SU-DHL-6 (cell line): Measurements from ENCODE around the gene SLAIN2.

Source experiments
- H2AFZ ChIP-seq: fragments of 200-600 bp; sonication (generic); 2 replicates; pipeline ENCODE4 v1.6.1; 2014; ENCODE audit warnings: low read depth, mild to moderate bottlenecking, moderate library complexity, mixed read lengths, antibody characterized with exemption, low read length; ENCODE audit not compliant: severe bottlenecking
- H3F3A ChIP-seq: fragments of 200-600 bp; shearing (Covaris generic); 2 replicates; pipeline ENCODE4 v1.6.0; 2016; ENCODE audit warnings: antibody characterized with exemption, mild to moderate bottlenecking; ENCODE audit not compliant: insufficient read depth
- H3K27ac ChIP-seq: fragments of 200-600 bp; sonication (generic); 2 replicates; pipeline ENCODE4 v1.5.1; 2016; ENCODE audit warnings: low read depth, mild to moderate bottlenecking, low read length, moderate library complexity, mixed read lengths
- H3K27me3 ChIP-seq: fragments of 200-600 bp; sonication (generic), shearing (Covaris generic); 2 replicates; pipeline ENCODE4 v1.6.0; 2014; ENCODE audit warnings: mild to moderate bottlenecking, low read length
- H3K36me3 ChIP-seq: fragments of 200-600 bp; sonication (generic); 2 replicates; pipeline ENCODE4 v1.6.1; 2014; ENCODE audit warnings: mild to moderate bottlenecking, low read length, mixed read lengths
- H3K4me2 ChIP-seq: fragments of 300-600, 200-600 bp; shearing (Covaris generic), sonication (generic); 2 replicates; pipeline ENCODE4 v1.6.0; 2014; ENCODE audit warnings: low read length, low read depth, mild to moderate bottlenecking; ENCODE audit not compliant: poor library complexity, severe bottlenecking
- H3K4me3 ChIP-seq: fragments of 200-600 bp; sonication (generic); 2 replicates; pipeline ENCODE4 v1.5.1; 2014; ENCODE audit warnings: antibody characterized with exemption, low read length, mild to moderate bottlenecking, mixed read lengths; ENCODE audit not compliant: insufficient read depth, poor library complexity, severe bottlenecking
- H3K79me2 ChIP-seq: fragments of 200-600 bp; sonication (generic); 2 replicates; pipeline ENCODE4 v1.6.1; 2014; ENCODE audit warnings: mild to moderate bottlenecking, low read length, moderate library complexity; ENCODE audit not compliant: insufficient read depth
- H3K9ac ChIP-seq: fragments of 200-600 bp; sonication (generic); 2 replicates; pipeline ENCODE4 v1.7.0; 2014; ENCODE audit warnings: mild to moderate bottlenecking, low read length
- H3K9me2 ChIP-seq: fragments of 200-600 bp; sonication (generic); replicated peaks from 2 replicates; pipeline ENCODE4 v1.6.1; 2014; ENCODE audit warnings: low read length; ENCODE audit not compliant: insufficient read depth
- H3K9me3 ChIP-seq: fragments of 200-600 bp; sonication (generic); 2 replicates; pipeline ENCODE4 v1.6.1; 2014; ENCODE audit warnings: low read length, mixed read lengths; ENCODE audit not compliant: insufficient read depth
- H4K20me1 ChIP-seq: fragments of 200-600 bp; sonication (generic); 2 replicates; pipeline ENCODE4 v1.6.1; 2014; ENCODE audit warnings: low read depth, mild to moderate bottlenecking, antibody characterized with exemption, low read length, moderate library complexity, mixed read lengths
- CTCF ChIP-seq: fragments of 200-600 bp; sonication (generic); IDR thresholded peaks from one replicate; pipeline ENCODE4 v1.5.1; 2017; ENCODE audit warnings: antibody characterized with exemption, mild to moderate bottlenecking, low read length, moderate library complexity; ENCODE audit not compliant: insufficient read depth, poor library complexity, severe bottlenecking
- EZH2phosphoT487 ChIP-seq: fragments of 200-600 bp; sonication (generic), shearing (Covaris generic); conservative IDR thresholded peaks from 2 replicates; pipeline ENCODE4 v1.6.1; 2018; ENCODE audit warnings: mild to moderate bottlenecking, antibody characterized with exemption, low read length, moderate library complexity, mixed read lengths

SLAIN2 gene

DNA sequence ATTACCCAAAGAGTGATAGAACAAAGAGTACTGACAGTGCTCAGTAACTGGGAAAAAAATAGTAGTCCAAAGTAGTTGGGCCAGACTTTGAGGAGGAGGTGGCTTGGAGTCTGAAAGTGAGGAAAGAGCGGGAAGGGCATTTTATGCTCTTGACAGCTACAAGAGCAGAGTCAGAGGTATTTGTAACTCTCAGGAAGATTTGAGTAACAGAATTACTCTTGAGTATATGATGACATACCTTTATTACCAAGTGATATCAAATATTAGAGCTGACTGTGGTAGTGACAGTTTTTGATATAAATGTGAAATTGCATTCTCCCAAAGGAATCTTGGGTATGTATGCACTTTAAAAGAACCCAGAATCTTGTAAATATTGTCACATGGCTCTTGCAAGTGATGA is 2.2 kb downstream of the SLAIN2 start:
- Histone ChIP-seq H2AFZ (no peak overlapping the region), H3K36me3 (no peaks in the 10 kb centered on the region), H3K9me2 (no peaks in the 10 kb centered on the region), H4K20me1 (peaks cover 28% of the 10 kb centered on the region), H3K4me2 (peak overlapping the region; percentile 77), H3K9me3 (no peaks in the 10 kb centered on the region), H3K27ac (no peak overlapping the region), H3K27me3 (no peaks in the 10 kb centered on the region), H3K9ac (no peak overlapping the region), H3K4me3 (no peak overlapping the region), H3K79me2 (peaks cover 65% of the 10 kb centered on the region), H3F3A (peaks cover 8% of the 10 kb centered on the region; the same call in 1 of the 2 replicates)
- no peak for TF ChIP-seq CTCF
- no peak for TF ChIP-seq EZH2phosphoT487

DNA sequence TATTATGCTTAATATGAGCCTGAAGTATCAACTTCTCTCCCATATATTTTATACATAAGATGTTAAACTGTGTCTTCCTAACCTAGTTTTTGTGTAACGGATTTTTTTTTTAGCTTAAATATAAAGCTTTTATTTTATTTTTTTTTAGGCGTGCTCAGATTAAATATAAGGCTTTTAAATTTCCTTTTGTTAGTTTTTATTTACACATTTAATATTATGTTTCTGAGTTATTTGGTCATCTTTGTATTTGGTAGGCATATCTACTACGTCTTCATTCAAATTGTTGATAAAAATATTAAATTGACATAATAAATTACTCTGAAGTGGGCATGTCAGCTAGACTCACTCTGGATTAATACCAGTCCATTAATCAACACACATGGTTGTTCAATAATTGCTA is 4.2 kb downstream of the SLAIN2 start:
- H3K9me3 ChIP-seq: no peaks in the 10 kb centered on the region
- no peak overlapping the region for H3K27ac ChIP-seq
- no peak overlapping the region for H3K4me3 ChIP-seq
- no peaks in the 10 kb centered on the region for H3K36me3 ChIP-seq
- H3K27me3 ChIP-seq: no peaks in the 10 kb centered on the region
- no peak overlapping the region for H2AFZ ChIP-seq
- H3F3A ChIP-seq: peaks cover 8% of the 10 kb centered on the region; the same call in 1 of the 2 replicates
- no peak overlapping the region for H3K4me2 ChIP-seq
- H4K20me1 ChIP-seq: peaks cover 28% of the 10 kb centered on the region
- H3K9ac ChIP-seq: no peak overlapping the region
- H3K79me2 ChIP-seq: peaks cover 85% of the 10 kb centered on the region
- no peak for TF ChIP-seq CTCF
- no peak for TF ChIP-seq EZH2phosphoT487
- H3K9me2 ChIP-seq: no peaks in the 10 kb centered on the region

- no peaks in the 10 kb centered on the region for H3K36me3 ChIP-seq
- H3K9me3 ChIP-seq: no peaks in the 10 kb centered on the region
- H2AFZ ChIP-seq: no peak overlapping the region
- no peaks in the 10 kb centered on the region for H3K9me2 ChIP-seq
- H3F3A ChIP-seq: peaks cover 8% of the 10 kb centered on the region; the same call in 1 of the 2 replicates
- TF ChIP-seq CTCF: no peak
- TF ChIP-seq EZH2phosphoT487: no peak
- peaks cover 96% of the 10 kb centered on the region for H3K79me2 ChIP-seq
- no peak overlapping the region for H3K4me3 ChIP-seq
- H4K20me1 ChIP-seq: peaks cover 28% of the 10 kb centered on the region
- H3K27me3 ChIP-seq: no peaks in the 10 kb centered on the region
- no peak overlapping the region for H3K27ac ChIP-seq
- H3K4me2 ChIP-seq: no peak overlapping the region
- H3K9ac ChIP-seq: no peak overlapping the region
Measured at GRCh38 chr4:48346594-48346993, 5.3 kb downstream of the SLAIN2 start.
